ENCODE results near the gene OR56B4. TPM values are rescaled to one million over a fixed set of nuclear protein-coding genes. Genes with fewer than 3 reads are reported as not detected.

Gene OR56B4
- total RNA-seq, 1 experiment from 2014 or later = not detected

DNA sequence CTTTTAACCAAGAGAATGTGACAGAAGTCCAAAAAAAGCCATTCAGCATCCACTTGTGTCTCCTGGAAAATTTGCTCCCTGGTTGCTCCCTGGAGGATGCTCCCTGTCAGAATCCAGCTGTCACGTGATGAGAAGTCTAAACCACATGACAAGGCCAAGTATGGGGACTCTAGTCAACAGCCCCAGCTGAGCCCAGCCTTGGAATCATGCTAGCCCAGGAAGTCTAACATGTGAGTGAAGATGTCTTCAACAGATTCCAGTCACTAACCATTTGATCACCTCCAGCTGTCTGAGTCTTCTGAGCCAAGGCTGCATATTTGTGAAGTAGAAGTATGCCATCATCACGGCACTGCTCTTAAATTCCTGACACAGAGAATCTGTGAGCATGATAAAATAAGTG is 4.2 kb downstream of the OR56B4 start:
- intact Hi-C loops (cut with micrococcal nuclease; ENCODE audit: unreplicated experiment) = no loop called here
- Histone ChIP-seq H3K27me3 (ENCODE audit: control insufficient read depth, insufficient read depth, low read length) (no peaks in the 10 kb centered on the region), H3K36me3 (ENCODE audit: control insufficient read depth, insufficient read depth, low read length) (no peaks in the 10 kb centered on the region), H3K27ac (ENCODE audit: low read length) (no peak overlapping the region), H3K4me3 (ENCODE audit: low read depth in 2 of 2, low read length in 2 of 2) (no peak overlapping the region), H3K9me3 (ENCODE audit: control insufficient read depth, insufficient read depth, low read depth, low read length) (no peaks in the 10 kb centered on the region), H3K4me1 (ENCODE audit: control insufficient read depth, insufficient read depth, low read length) (no peaks in the 10 kb centered on the region)
- POLR2A ChIA-PET = no interaction called here
- DNase-seq (ENCODE audit: low read depth, low spot score) (no peak), ATAC-seq (no peak)
- TF ChIP-seq TCF7L2 (IDR thresholded peaks at IDR 0.05; ENCODE audit: low read depth, low read length) = no peak
- no peak for TF ChIP-seq SIN3A (IDR thresholded peaks at IDR 0.05; ENCODE audit: borderline replicate concordance, insufficient read depth, low read depth, low read length)
- no peak for TF ChIP-seq POLR2AphosphoS5 (IDR thresholded peaks at IDR 0.05; ENCODE audit: low read depth, low read length)
- TF ChIP-seq REST (IDR thresholded peaks at IDR 0.05; ENCODE audit: insufficient read depth in 1 of 2, low read depth in 2 of 2, low read length in 1 of 2) = no peak
- TF ChIP-seq, protein P1, sequence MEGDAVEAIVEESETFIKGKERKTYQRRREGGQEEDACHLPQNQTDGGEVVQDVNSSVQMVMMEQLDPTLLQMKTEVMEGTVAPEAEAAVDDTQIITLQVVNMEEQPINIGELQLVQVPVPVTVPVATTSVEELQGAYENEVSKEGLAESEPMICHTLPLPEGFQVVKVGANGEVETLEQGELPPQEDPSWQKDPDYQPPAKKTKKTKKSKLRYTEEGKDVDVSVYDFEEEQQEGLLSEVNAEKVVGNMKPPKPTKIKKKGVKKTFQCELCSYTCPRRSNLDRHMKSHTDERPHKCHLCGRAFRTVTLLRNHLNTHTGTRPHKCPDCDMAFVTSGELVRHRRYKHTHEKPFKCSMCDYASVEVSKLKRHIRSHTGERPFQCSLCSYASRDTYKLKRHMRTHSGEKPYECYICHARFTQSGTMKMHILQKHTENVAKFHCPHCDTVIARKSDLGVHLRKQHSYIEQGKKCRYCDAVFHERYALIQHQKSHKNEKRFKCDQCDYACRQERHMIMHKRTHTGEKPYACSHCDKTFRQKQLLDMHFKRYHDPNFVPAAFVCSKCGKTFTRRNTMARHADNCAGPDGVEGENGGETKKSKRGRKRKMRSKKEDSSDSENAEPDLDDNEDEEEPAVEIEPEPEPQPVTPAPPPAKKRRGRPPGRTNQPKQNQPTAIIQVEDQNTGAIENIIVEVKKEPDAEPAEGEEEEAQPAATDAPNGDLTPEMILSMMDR (IDR thresholded peaks at IDR 0.05) = no peak
- BruUV-seq (replicated peaks) = no TSS peak
- in situ Hi-C loops (cut with HindIII; ENCODE audit: low pct_unique_long_range_greater_than_20kb, low sequenced_read_pairs) = no loop called here
- CTCF ChIA-PET = no interaction called here

GRCh38 chr11:6116638-6117037 is 9.2 kb downstream of the OR56B4 start:
- ATAC-seq = no peak
- Histone ChIP-seq H3K4me1 (ENCODE audit: control insufficient read depth, insufficient read depth, low read length) (no peaks in the 10 kb centered on the region), H3K27ac (ENCODE audit: low read length) (no peak overlapping the region), H3K27me3 (ENCODE audit: control insufficient read depth, insufficient read depth, low read length) (no peaks in the 10 kb centered on the region), H3K9me3 (ENCODE audit: control insufficient read depth, insufficient read depth, low read depth, low read length) (no peaks in the 10 kb centered on the region), H3K36me3 (ENCODE audit: control insufficient read depth, insufficient read depth, low read length) (no peaks in the 10 kb centered on the region), H3K4me3 (ENCODE audit: low read depth in 2 of 2, low read length in 2 of 2) (no peak overlapping the region)
- no peak for DNase-seq (ENCODE audit: low read depth, low spot score)
- in situ Hi-C loops (cut with HindIII; ENCODE audit: low pct_unique_long_range_greater_than_20kb, low sequenced_read_pairs) (no loop called here), intact Hi-C loops (cut with micrococcal nuclease; ENCODE audit: unreplicated experiment) (no loop called here)
- POLR2A ChIA-PET = no interaction called here
- CTCF ChIA-PET = no interaction called here
- BruUV-seq (replicated peaks) = no TSS peak
- no peak for TF ChIP-seq REST (IDR thresholded peaks at IDR 0.05; ENCODE audit: insufficient read depth in 1 of 2, low read depth in 2 of 2, low read length in 1 of 2)
- no peak for TF ChIP-seq POLR2AphosphoS5 (IDR thresholded peaks at IDR 0.05; ENCODE audit: low read depth, low read length)
- no peak for TF ChIP-seq TCF7L2 (IDR thresholded peaks at IDR 0.05; ENCODE audit: low read depth, low read length)
- TF ChIP-seq SIN3A (IDR thresholded peaks at IDR 0.05; ENCODE audit: borderline replicate concordance, insufficient read depth, low read depth, low read length) = no peak
- TF ChIP-seq, protein P1 (IDR thresholded peaks at IDR 0.05) = no peak
